OCI-LY3 (cell line): Measurements from ENCODE around the gene SSU72.

Source experiments
- H2AFZ ChIP-seq: fragments of 200-600, 300-600 bp; shearing (Covaris generic); 2 replicates; pipeline ENCODE4 v1.6.0; 2014; ENCODE audit warnings: antibody characterized with exemption, low read depth, low read length
- H3K27ac ChIP-seq: fragments of 200-600, 300-600 bp; sonication (generic); 2 replicates; pipeline ENCODE4 v1.5.1; 2014; ENCODE audit warnings: mild to moderate bottlenecking, low read length, moderate library complexity, mixed read lengths
- H3K27me3 ChIP-seq: fragments of 200-600, 300-600 bp; sonication (generic); 2 replicates; pipeline ENCODE4 v1.6.1; 2014; ENCODE audit warnings: low read depth, low read length, mixed read lengths
- H3K36me3 ChIP-seq: fragments of 200-600, 300-600 bp; sonication (generic); replicated peaks from 2 replicates; pipeline ENCODE3; 2014; ENCODE audit warnings: low read depth, low read length, mixed read lengths
- H3K4me1 ChIP-seq: fragments of 300-600, 200-600 bp; sonication (generic); 2 replicates; pipeline ENCODE4 v1.6.1; 2014; ENCODE audit warnings: low read length, mixed read lengths
- H3K4me2 ChIP-seq: fragments of 200-600, 300-600 bp; sonication (generic); 2 replicates; pipeline ENCODE4 v1.6.1; 2014; ENCODE audit warnings: low read length, mixed read lengths
- H3K4me3 ChIP-seq: fragments of 300-600, 200-600 bp; sonication (generic); 2 replicates; pipeline ENCODE4 v1.5.1; 2014; ENCODE audit warnings: antibody characterized with exemption, mild to moderate bottlenecking, low read length, moderate library complexity
- H3K79me2 ChIP-seq: fragments of 300-600, 200-600 bp; shearing (Covaris generic); 2 replicates; pipeline ENCODE4 v1.6.1; 2014; ENCODE audit warnings: mild to moderate bottlenecking, low read length, mixed read lengths
- H3K9ac ChIP-seq: fragments of 300-600, 200-600 bp; shearing (Covaris generic); 2 replicates; pipeline ENCODE4 v1.6.0; 2014; ENCODE audit warnings: mild to moderate bottlenecking, low read length, moderate library complexity
- H3K9me3 ChIP-seq: fragments of 200-600, 300-600 bp; shearing (Covaris generic); 2 replicates; pipeline ENCODE4 v1.6.1; 2014; ENCODE audit warnings: low read length, mixed read lengths; ENCODE audit not compliant: insufficient read depth
- H4K20me1 ChIP-seq: fragments of 200-600, 300-600 bp; sonication (generic); 2 replicates; pipeline ENCODE4 v1.6.1; 2016; ENCODE audit warnings: low read length, mixed read lengths; ENCODE audit not compliant: insufficient read depth
- EZH2phosphoT487 ChIP-seq: fragments of 200-600 bp; shearing (Covaris generic); IDR thresholded peaks from 2 replicates; pipeline ENCODE4 v1.6.1; 2018; ENCODE audit warnings: antibody characterized with exemption, mixed run types, low read depth
- TF ChIP-seq, protein P1 (sequence below): fragments of 200-600, 300-600 bp; sonication (generic); IDR thresholded peaks from 2 replicates; pipeline ENCODE4 v1.5.1; 2014; ENCODE audit warnings: antibody characterized with exemption, low read length, low read depth

The SSU72 gene

DNA sequence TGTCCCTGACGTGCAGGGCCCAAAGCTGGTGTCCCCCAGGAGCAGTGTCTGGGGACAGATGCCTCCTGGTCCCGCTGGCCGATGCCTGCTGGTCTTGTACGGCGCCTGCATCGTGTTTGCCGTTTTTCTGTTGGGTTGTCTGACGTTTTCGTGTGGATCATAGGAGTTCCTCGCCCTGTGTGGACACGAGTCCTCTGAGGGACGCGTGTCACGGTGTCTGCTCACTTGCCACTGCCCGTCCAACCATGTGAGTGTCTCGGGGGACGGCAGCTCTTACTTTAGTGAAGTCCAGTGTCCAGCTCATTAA, 48.1 kb upstream of the SSU72 start:
- Histone ChIP-seq H3K27me3 (no peaks in the 10 kb centered on the region), H3K79me2 (no peaks in the 10 kb centered on the region), H3K27ac (no peak overlapping the region), H3K4me3 (no peak overlapping the region), H3K36me3 (no peaks in the 10 kb centered on the region), H4K20me1 (no peaks in the 10 kb centered on the region), H2AFZ (no peak overlapping the region), H3K9ac (no peak overlapping the region), H3K4me2 (no peak overlapping the region), H3K4me1 (no peaks in the 10 kb centered on the region), H3K9me3 (no peaks in the 10 kb centered on the region)
- TF ChIP-seq, protein P1, sequence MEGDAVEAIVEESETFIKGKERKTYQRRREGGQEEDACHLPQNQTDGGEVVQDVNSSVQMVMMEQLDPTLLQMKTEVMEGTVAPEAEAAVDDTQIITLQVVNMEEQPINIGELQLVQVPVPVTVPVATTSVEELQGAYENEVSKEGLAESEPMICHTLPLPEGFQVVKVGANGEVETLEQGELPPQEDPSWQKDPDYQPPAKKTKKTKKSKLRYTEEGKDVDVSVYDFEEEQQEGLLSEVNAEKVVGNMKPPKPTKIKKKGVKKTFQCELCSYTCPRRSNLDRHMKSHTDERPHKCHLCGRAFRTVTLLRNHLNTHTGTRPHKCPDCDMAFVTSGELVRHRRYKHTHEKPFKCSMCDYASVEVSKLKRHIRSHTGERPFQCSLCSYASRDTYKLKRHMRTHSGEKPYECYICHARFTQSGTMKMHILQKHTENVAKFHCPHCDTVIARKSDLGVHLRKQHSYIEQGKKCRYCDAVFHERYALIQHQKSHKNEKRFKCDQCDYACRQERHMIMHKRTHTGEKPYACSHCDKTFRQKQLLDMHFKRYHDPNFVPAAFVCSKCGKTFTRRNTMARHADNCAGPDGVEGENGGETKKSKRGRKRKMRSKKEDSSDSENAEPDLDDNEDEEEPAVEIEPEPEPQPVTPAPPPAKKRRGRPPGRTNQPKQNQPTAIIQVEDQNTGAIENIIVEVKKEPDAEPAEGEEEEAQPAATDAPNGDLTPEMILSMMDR, result no peak
- TF ChIP-seq EZH2phosphoT487, result no peak

DNA sequence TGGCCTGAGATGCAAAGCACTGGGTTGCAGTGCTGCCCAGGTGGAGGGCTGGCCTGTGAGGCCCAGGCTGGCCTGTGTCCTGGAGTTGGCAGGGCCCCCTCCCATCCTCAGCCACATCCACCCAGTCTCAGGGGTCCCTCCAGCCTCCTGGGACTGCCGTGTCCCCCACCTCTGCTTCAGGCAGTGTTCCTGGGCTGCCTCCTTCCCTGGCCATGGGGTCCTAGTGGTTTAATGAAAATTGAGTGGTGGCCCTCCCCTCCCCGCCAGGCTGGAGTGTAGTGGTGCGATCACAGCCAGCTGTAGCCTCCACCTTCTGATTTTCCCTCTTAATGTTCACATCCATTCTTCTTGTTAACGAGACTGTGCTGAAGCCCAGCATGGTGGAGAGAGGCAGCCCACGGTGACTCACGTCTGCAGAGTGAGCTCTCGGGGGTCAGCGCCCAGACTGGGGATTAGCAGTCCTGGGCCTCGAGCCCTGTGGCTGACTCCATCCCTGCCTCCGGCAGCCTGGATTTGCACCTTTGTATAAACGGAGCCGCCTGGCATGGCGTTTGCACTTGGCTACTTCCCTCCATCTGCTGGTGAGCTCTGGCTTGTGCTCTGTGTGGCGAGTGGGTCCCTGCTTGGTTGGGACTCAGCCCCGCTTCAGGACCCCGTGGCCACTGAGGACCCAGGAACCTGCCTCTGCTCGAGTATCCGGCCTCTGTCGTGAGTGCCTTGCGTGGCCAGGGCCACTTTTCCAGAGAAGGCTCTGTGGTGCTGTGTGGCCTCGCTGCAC, 47.5 kb upstream of the SSU72 start:
- no peaks in the 10 kb centered on the region for H4K20me1 ChIP-seq
- no peak overlapping the region for H3K27ac ChIP-seq
- H3K27me3 ChIP-seq, result no peaks in the 10 kb centered on the region
- no peaks in the 10 kb centered on the region for H3K4me1 ChIP-seq
- H3K79me2 ChIP-seq, result no peaks in the 10 kb centered on the region
- no peak overlapping the region for H3K4me2 ChIP-seq
- H3K9ac ChIP-seq, result no peak overlapping the region
- H3K4me3 ChIP-seq, result no peak overlapping the region
- no peaks in the 10 kb centered on the region for H3K9me3 ChIP-seq
- no peaks in the 10 kb centered on the region for H3K36me3 ChIP-seq
- no peak for TF ChIP-seq EZH2phosphoT487
- TF ChIP-seq, protein P1, result no peak
- H2AFZ ChIP-seq, result no peak overlapping the region

- Histone ChIP-seq H3K9ac (no peak overlapping the region), H3K36me3 (no peaks in the 10 kb centered on the region), H3K4me2 (no peak overlapping the region), H3K4me3 (no peak overlapping the region), H3K27me3 (no peaks in the 10 kb centered on the region), H3K4me1 (peaks cover 4% of the 10 kb centered on the region; the same call in 1 of the 2 replicates), H4K20me1 (no peaks in the 10 kb centered on the region), H3K79me2 (0 out of 2 replicates have a peak, but pooled peaks cover 4% of the 10 kb centered on the region), H3K27ac (no peak overlapping the region), H2AFZ (no peak overlapping the region), H3K9me3 (no peaks in the 10 kb centered on the region)
- TF ChIP-seq, protein P1, result no peak
- TF ChIP-seq EZH2phosphoT487, result no peak
Observed at GRCh38 chr1:1621173-1622009, 46.7 kb upstream of the SSU72 start.

GRCh38 chr1:1620433-1621139, 45.9 kb upstream of the SSU72 start:
- Histone ChIP-seq H3K36me3 (no peaks in the 10 kb centered on the region), H3K27me3 (no peaks in the 10 kb centered on the region), H3K4me1 (peaks cover 5% of the 10 kb centered on the region; the same call in 1 of the 2 replicates), H3K4me2 (no peak overlapping the region), H2AFZ (no peak overlapping the region), H3K4me3 (no peak overlapping the region), H3K9me3 (no peaks in the 10 kb centered on the region), H4K20me1 (no peaks in the 10 kb centered on the region), H3K9ac (no peak overlapping the region), H3K79me2 (0 out of 2 replicates have a peak, but pooled peaks cover 4% of the 10 kb centered on the region), H3K27ac (no peak overlapping the region)
- no peak for TF ChIP-seq EZH2phosphoT487
- TF ChIP-seq, protein P1, result no peak
